Keratinocyte (primary cell): ENCODE results near the gene OLFM3. TPM values are rescaled to one million over a fixed set of nuclear protein-coding genes. Genes with fewer than 3 reads are reported as not detected.

Source experiments
- DNase-seq: peaks from one replicate; pipeline ENCODE4 v3.0.0-alpha.2; 2011; ENCODE audit warnings: low read depth, missing footprints, low spot score
- FAIRE-seq: peaks from 2 replicates; lab custom pipeline; 2011; peaks lifted over from hg19 to GRCh38; lab: Jason Lieb, UNC
- H2AFZ ChIP-seq: 2 replicates; pipeline ENCODE4 v1.6.0; 2012; ENCODE audit warnings: low read length, control low read depth, inconsistent platforms; ENCODE audit not compliant: control insufficient read depth
- H3K27ac ChIP-seq: 2 replicates; pipeline ENCODE4 v1.5.1; 2011; ENCODE audit warnings: low read length; ENCODE audit not compliant: control insufficient read depth, insufficient read depth
- H3K27me3 ChIP-seq: 3 replicates; pipeline ENCODE4 v1.6.0; 2011; ENCODE audit warnings: low read length; ENCODE audit not compliant: control insufficient read depth, insufficient read depth; ENCODE audit errors: extremely low read depth
- H3K36me3 ChIP-seq, 2 experiments: 2 replicates in 1 of 2; 3 replicates in 1 of 2; pipeline ENCODE4 v1.5.1; 2011; ENCODE audit warnings: low read length in 2 of 2, mild to moderate bottlenecking in 1 of 2; ENCODE audit not compliant: control insufficient read depth in 2 of 2, insufficient read depth in 2 of 2; ENCODE audit errors: extremely low read depth in 1 of 2
- H3K4me1 ChIP-seq: 3 replicates; pipeline ENCODE4 v1.5.1; 2011; ENCODE audit warnings: low read length; ENCODE audit not compliant: control insufficient read depth, insufficient read depth; ENCODE audit errors: extremely low read depth
- H3K4me2 ChIP-seq: 3 replicates; pipeline ENCODE4 v1.6.0; 2011; ENCODE audit warnings: low read depth, low read length; ENCODE audit not compliant: control insufficient read depth, insufficient read depth; ENCODE audit errors: extremely low read depth
- H3K4me3 ChIP-seq, 3 experiments: fragments of 200-600 bp in 1 of 3; sonication (generic) in 1 of 3; 2 replicates in 2 of 3; 3 replicates in 1 of 3; pipeline ENCODE4 v1.5.1; 2011 to 2016; ENCODE audit warnings: low read length in 3 of 3, mild to moderate bottlenecking in 3 of 3, control low read depth in 2 of 3, inconsistent platforms in 1 of 3, low read depth in 1 of 3, mixed read lengths in 1 of 3, mixed run types in 1 of 3, moderate library complexity in 1 of 3; ENCODE audit not compliant: control insufficient read depth in 2 of 3, insufficient read depth in 2 of 3; ENCODE audit errors: extremely low read depth in 1 of 3
- H3K79me2 ChIP-seq: 2 replicates; pipeline ENCODE4 v1.6.0; 2012; ENCODE audit warnings: low read length; ENCODE audit not compliant: control insufficient read depth, insufficient read depth
- H3K9ac ChIP-seq: 3 replicates; pipeline ENCODE4 v1.6.0; 2011; ENCODE audit warnings: low read length; ENCODE audit not compliant: control insufficient read depth, insufficient read depth; ENCODE audit errors: extremely low read depth
- H3K9me1 ChIP-seq: 3 replicates; pipeline ENCODE4 v1.6.0; 2011; ENCODE audit warnings: low read length; ENCODE audit not compliant: control insufficient read depth, insufficient read depth; ENCODE audit errors: extremely low read depth
- H3K9me3 ChIP-seq: 2 replicates; pipeline ENCODE4 v1.5.1; 2012; ENCODE audit warnings: low read depth, low read length; ENCODE audit not compliant: control insufficient read depth
- H4K20me1 ChIP-seq: 3 replicates; pipeline ENCODE4 v1.6.0; 2011; ENCODE audit warnings: low read length; ENCODE audit not compliant: control insufficient read depth, insufficient read depth; ENCODE audit errors: extremely low read depth
- EZH2 ChIP-seq: IDR thresholded peaks from one replicate; pipeline ENCODE4 v1.6.1; 2012; ENCODE audit warnings: inconsistent platforms, mild to moderate bottlenecking, low read length, moderate library complexity
- dilution Hi-C: fragments of 300-500 bp; cut with MboI; formaldehyde crosslinking; loops from one replicate; pipeline ENCODE4 v1.7.0; 2020; ENCODE audit warnings: low sequenced_read_pairs; ENCODE audit not compliant: extremely low pct_ligation_motif_present
- polyA plus RNA-seq, 5 experiments: library from polyadenylated mRNA; depleted of rRNA in 3 of 5; stranded (reverse) in 3 of 5; stranded (forward) in 1 of 5; unstranded in 1 of 5; fragments of >200 nt; gene quantifications; 1 replicate in 1 of 5; 2 replicates in 3 of 5; 3 replicates in 1 of 5; pipeline versions ENCODE4 v1.2.1 to v1.2.3, GENCODE V29; 2011 to 2012; ENCODE audit warnings: missing spikeins in 2 of 5, low read depth in 1 of 5, low replicate concordance in 1 of 5
- small RNA-seq, 3 experiments: library from RNA; depleted of rRNA; stranded (forward); fragments of <200 nt; gene quantifications; one replicate each; pipeline ENCODE3, GENCODE V24; 2012; ENCODE audit warnings: low read depth in 3 of 3, low replicate concordance in 1 of 3; ENCODE audit not compliant: insufficient read length in 3 of 3
- TF ChIP-seq, protein P1 (sequence below), 3 experiments: IDR thresholded peaks in 1 of 3; conservative IDR thresholded peaks in 1 of 3; optimal IDR thresholded peaks in 1 of 3; 2 replicates in 2 of 3; 3 replicates in 1 of 3; pipeline versions ENCODE3 to v1.5.1; 2011; ENCODE audit warnings: low read length in 3 of 3, mild to moderate bottlenecking in 3 of 3, moderate library complexity in 2 of 3, control low read depth in 1 of 3, inconsistent platforms in 1 of 3; ENCODE audit not compliant: insufficient read depth in 2 of 3; ENCODE audit errors: extremely low read depth in 1 of 3

OLFM3 gene
- polyA plus RNA-seq, 1 donor (not counting 4 experiments of a cell fraction or from before 2014, with no cell fraction given): not detected

DNA sequence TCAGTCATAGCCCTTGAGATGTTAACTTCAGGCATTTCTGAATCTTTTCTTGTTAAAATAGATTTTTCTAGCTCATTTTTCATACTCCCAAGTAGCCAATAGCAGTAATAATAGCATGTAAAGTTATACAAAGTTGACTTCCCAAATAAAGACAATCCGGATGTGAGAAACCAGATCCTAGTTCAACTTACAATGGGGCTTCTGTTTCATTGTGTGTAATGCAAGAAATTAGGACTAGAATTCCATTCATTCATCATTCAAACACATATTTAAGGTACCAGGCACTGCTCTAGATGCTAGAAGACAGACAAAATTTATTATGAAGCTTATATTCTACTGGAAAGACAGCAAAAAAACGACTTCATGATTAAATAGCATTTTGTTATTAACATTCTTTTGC, 240.3 kb downstream of the OLFM3 start:
- Histone ChIP-seq H3K4me3 (no peak overlapping the region), H2AFZ (no peak overlapping the region), H3K27ac (no peak overlapping the region), H3K4me1 (no peaks in the 10 kb centered on the region), H3K36me3 (no peaks in the 10 kb centered on the region), H3K27me3 (no peaks in the 10 kb centered on the region), H3K9ac (no peak overlapping the region), H3K9me1 (no peaks in the 10 kb centered on the region), H3K9me3 (no peaks in the 10 kb centered on the region), H4K20me1 (no peaks in the 10 kb centered on the region), H3K4me2 (no peak overlapping the region), H3K79me2 (no peaks in the 10 kb centered on the region)
- FAIRE-seq (no peak), DNase-seq (no peak)
- no peak for TF ChIP-seq EZH2
- TF ChIP-seq, protein P1, sequence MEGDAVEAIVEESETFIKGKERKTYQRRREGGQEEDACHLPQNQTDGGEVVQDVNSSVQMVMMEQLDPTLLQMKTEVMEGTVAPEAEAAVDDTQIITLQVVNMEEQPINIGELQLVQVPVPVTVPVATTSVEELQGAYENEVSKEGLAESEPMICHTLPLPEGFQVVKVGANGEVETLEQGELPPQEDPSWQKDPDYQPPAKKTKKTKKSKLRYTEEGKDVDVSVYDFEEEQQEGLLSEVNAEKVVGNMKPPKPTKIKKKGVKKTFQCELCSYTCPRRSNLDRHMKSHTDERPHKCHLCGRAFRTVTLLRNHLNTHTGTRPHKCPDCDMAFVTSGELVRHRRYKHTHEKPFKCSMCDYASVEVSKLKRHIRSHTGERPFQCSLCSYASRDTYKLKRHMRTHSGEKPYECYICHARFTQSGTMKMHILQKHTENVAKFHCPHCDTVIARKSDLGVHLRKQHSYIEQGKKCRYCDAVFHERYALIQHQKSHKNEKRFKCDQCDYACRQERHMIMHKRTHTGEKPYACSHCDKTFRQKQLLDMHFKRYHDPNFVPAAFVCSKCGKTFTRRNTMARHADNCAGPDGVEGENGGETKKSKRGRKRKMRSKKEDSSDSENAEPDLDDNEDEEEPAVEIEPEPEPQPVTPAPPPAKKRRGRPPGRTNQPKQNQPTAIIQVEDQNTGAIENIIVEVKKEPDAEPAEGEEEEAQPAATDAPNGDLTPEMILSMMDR (optimal IDR thresholded peaks at IDR 0.05 in 1 of 3, IDR thresholded peaks at IDR 0.05 in 1 of 3, conservative IDR thresholded peaks at IDR 0.05 in 1 of 3; ENCODE audit: extremely low read depth in 1 of 3, insufficient read depth in 2 of 3, low read length in 3 of 3): no peak
- dilution Hi-C loops: no loop called here

Small RNA genes lying within 50 kb of the gene (small RNA-seq; reads per million reads assigned to genes)
- 0 reads per million in 3 experiments for gene RNU6-352P
